Astrocyte of the hippocampus (primary cell): ENCODE measurements around the gene ETV3L.

Experiments
- DNase-seq: peaks from one replicate; pipeline ENCODE4 v3.0.0; 2011; ENCODE audit warnings: low read depth, low spot score

ETV3L gene

GRCh38 chr1:157132111-157132510 lies 32.5 kb upstream of the ETV3L start:
- no peak for DNase-seq

- no peak for DNase-seq
Measured at GRCh38 chr1:157131281-157131680, 31.7 kb upstream of the ETV3L start.

- DNase-seq: no peak
Measured at GRCh38 chr1:157124855-157125254, 25.2 kb upstream of the ETV3L start.

- no peak for DNase-seq
Measured at GRCh38 chr1:157119448-157119847, 19.8 kb upstream of the ETV3L start.

GRCh38 chr1:157119008-157119407 lies 19.4 kb upstream of the ETV3L start:
- DNase-seq: no peak

GRCh38 chr1:157117527-157118057 lies 18.0 kb upstream of the ETV3L start:
- no peak for DNase-seq

- DNase-seq: no peak
Measured at GRCh38 chr1:157116737-157117103, 17.1 kb upstream of the ETV3L start.

GRCh38 chr1:157115851-157116736 lies 16.5 kb upstream of the ETV3L start:
- DNase-seq: no peak

- DNase-seq: no peak
Measured at GRCh38 chr1:157115429-157115838, 15.8 kb upstream of the ETV3L start.

GRCh38 chr1:157114183-157115121 lies 14.8 kb upstream of the ETV3L start:
- no peak for DNase-seq

GRCh38 chr1:157113631-157114030 lies 14.0 kb upstream of the ETV3L start:
- DNase-seq: no peak

- DNase-seq: no peak
Measured at GRCh38 chr1:157113106-157113505, 13.5 kb upstream of the ETV3L start.

GRCh38 chr1:157112186-157112867 lies 12.7 kb upstream of the ETV3L start:
- no peak for DNase-seq

- no peak for DNase-seq
Measured at GRCh38 chr1:157111396-157112165, 12.0 kb upstream of the ETV3L start.

- no peak for DNase-seq
Measured at GRCh38 chr1:157110686-157111085, 11.1 kb upstream of the ETV3L start.

GRCh38 chr1:157110003-157110402 lies 10.4 kb upstream of the ETV3L start:
- no peak for DNase-seq

GRCh38 chr1:157108448-157108847 lies 8.8 kb upstream of the ETV3L start:
- DNase-seq: no peak

GRCh38 chr1:157107702-157108101 lies 8.1 kb upstream of the ETV3L start:
- DNase-seq: no peak

- DNase-seq: no peak
Measured at GRCh38 chr1:157106813-157107189, 7.2 kb upstream of the ETV3L start.

GRCh38 chr1:157105988-157106812 lies 6.6 kb upstream of the ETV3L start:
- peak; percentile 76 for DNase-seq
